IPS DF 19.7 (cell line): Measurements from ENCODE around the gene HPS4.
"Not testable (repeated sequence)": the region's sequence is repeated elsewhere in the genome, so short reads cannot be mapped to it uniquely, and the experiment has no call there.

ENCODE experiments used
- DNase-seq: peaks from one replicate; pipeline ENCODE4 v3.0.0-alpha.2; 2013; ENCODE audit warnings: low read depth, low spot score

The HPS4 gene

DNA sequence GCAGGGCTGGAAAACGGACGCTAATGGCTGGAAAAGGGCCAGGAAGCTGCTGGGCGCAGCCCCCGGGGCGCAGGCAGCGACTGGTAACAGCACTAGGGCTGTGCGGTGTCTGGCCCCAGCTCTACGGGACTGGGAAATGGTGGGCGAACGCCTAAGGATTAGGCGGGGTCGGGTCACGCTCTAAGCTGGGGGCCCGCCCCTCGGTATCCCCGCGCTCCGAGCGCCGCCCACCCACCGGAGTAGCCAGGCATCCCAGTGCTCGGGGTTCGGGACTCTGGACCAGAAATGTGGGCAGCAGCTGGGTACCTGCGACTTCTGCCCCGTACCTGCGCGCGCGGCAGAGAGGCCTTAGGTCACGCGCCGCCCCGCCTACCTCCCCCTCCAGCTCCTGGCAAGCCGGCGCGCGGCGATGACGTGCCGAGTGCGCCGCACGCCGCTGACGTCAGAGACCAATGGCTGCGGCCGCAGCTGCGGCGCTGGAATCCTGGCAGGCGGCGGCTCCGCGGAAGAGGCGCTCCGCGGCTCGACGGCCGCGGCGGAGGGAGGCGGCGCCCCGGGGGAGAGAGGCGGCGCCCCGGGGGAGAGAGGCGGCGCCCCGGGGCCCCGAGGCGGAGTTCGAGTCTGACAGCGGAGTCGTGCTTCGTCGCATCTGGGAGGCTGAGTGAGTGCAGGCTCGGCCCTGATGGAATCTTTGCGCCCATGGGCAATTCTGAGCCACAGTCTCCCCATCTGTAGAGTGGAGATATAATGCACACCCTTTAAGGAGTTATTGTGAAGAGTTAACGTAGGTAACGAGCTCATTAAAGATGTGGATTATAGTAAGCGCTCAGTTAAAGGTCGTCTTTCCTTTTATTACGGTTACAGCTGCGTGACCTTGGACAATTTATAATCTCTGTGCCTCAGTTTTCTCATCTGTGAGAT, at the start of gene HPS4, which contains the start of gene SRRD:
TSS of gene HPS4 (minus strand) at position 345 of the 921 bp plus-strand sequence. CDS start 2,021 bp downstream, outside the sequence.
TSS of gene SRRD (plus strand) at position 439 of the 921 bp plus-strand sequence. CDS start at position 453, 14 bp downstream.
- DNase-seq: peak; percentile 45

DNA sequence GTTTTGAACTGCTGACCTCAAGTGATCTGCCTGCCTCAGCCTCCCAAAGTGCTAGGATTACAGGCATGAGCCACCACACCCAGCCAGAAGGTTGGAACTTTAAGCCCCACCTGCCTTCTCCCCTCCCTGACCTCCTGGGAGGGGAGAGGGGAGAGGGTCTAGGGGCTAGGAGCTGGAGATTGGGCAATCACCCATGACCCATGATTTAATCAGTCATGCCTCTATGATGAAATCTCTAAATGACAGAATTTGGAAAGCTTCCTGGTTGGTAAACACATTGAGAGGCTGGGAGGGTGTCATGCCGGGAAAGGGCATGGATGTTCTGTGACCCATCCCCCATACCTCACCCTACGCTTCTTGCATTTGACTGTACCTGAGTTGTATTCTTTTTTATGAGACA, 45.8 kb upstream of the HPS4 start:
- no peak for DNase-seq

DNA sequence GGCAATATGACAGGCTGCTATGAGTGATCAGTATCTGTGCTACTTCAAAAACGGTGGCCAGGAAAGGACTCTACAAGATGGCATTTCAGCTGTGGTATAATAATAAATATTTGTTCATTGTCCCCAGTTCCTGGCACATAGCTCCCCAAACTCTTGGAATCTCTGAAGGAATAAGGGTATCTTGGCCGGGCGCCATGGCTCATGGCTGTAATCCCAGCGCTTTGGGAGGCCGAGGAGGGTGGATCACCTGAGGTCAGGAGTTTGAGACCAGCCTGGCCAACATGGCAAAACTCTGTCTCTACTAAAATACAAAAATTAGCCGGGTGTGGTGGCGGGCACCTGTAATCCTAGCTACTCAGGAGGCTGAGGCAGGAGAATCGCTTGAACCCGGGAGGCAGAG, 44.9 kb upstream of the HPS4 start:
- DNase-seq: not testable (repeated sequence)

DNA sequence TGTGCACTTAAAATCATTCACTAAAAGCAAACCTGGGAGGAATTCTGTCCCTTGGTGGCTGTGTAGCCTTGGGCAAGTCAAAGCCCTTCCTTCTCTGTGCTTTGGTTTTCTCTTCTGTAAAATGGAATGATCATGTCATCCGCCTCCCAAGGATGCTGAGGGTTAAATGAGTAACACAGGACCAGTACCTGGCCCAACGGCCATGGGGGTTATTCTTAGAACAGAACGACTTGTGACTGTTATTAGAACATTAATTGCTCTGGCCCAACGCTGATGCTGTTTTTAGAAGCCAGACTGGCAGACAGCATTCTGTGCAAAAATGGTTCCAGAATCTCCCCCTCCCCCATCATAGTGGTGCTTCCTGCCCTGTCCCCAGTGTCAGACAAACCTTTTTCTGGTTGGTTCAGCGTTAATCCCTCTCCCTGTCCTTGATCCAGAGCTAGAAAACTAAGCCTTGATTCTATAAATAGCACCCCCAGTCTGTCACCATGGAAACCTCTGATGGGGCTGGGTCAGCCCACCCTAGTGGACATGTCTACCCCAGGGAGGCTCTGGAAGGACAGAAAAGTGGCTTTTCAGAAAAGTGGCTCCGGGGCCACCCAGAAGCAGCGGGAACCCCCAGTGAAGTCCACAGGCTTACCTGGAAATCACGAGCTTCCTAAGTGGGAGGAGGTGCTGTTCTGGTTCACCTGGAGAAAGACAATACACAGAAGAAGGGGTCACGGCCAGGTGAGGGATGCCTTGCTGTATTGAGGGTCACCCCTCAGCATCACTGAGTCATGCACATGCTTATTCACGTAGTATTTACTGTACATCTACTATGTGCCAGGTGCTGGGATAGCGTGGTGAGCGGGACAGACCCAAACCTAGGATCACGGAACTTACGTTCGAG, 44.2 kb upstream of the HPS4 start:
- DNase-seq: no peak

DNA sequence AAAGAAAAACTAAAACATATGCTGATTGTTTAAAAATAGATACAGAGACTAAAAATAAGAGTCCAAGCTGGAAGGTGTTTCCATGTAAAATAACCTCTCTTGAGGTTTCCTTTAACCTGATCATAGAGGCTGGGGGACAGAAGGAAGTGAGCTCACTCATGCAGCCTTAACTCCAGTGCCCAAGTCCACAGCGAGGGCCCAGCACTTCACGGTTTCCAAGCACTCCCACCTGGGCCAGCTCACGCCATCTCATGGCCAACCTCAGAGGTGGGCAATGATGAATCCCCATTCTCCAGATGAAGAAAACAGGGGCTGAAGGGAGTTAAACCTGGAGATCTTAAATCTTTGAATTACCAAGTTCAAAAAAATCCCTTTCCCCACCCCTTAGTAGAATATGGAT, 43.6 kb upstream of the HPS4 start:
- DNase-seq: no peak

DNA sequence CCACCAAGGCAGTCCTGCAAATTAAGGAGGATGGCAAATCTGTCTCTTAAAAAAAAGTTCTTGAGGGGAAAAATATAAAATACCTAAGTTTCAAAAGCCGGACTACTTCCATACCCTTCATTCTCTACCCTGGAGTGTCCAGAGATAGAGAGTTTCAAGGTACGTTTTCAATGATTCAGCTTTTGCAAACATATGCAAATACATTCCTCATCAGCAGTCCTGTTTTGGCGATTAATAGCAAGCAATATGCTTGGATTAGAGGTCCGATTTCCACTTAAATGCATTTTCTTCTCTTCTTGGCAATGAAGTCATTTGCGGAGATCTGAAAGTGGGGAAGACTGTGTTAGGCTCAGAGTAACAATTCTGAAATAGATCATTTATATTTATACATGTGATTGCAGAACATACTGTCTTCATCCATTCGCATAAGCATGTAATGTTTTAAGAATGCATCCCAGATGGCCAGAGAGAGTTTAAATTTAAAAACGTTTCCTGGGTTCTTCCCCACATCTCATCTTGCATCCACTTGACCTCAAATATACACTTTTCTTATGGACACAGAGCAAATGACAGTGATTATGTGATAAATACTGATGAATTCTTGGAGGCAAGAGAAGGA, 42.5 kb upstream of the HPS4 start:
- DNase-seq: no peak

DNA sequence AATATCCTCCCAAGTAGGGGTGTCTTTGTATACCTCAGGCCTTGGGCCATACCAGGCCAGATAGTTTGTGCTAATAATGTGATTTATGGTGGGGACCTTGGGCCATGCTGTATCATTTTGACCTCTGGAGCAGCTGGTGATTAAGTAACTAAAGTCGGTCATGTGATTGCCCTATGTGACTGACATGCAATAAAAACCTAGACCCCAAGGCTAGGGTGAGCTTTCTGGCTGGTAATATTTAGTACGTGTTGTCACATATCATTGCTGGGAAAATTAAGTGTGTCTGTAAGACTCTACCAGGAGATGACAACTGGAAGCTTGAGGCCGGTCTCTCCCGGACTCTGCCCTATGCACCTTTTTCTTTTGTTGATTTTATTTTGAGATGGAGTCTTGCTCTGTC, 41.3 kb upstream of the HPS4 start:
- no peak for DNase-seq

DNA sequence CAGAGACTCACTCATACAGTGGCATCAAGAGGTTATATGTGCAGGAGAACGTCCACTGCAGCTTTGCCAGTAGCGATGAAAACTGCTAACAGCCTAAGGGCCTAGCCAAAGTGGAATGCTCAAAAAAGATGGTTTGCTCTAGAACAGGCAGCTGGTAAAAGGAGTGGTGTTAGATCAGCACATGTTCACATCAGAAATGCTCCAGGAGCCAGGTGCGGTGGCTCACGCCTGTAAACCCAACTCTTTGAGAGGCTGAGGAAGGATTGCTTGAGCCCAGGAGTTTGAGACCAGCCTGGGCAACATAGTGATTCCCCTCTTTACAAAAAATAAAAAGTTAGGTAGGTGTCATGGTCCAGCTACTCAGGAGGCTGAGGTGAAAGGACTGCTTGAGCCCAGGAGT, 39.0 kb upstream of the HPS4 start:
- no peak for DNase-seq

DNA sequence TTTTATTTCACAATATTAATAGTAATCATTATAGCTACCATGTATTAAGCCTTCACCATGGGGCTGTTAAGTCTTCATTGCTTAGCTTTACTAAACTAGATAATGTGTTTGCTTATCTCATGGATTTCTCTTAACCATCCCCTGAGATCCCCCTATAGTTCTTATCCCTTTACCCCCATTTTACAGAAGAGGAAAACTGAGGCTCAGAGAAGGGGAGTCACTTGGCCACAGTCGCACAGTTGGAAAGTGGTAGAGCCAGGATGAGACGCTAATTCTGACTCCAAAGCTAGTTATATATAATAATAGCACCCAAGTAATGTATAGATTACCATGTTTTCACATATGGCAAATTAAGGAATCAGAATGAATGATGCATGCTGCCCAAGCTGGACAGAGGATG, 38.4 kb upstream of the HPS4 start:
- DNase-seq: no peak

DNA sequence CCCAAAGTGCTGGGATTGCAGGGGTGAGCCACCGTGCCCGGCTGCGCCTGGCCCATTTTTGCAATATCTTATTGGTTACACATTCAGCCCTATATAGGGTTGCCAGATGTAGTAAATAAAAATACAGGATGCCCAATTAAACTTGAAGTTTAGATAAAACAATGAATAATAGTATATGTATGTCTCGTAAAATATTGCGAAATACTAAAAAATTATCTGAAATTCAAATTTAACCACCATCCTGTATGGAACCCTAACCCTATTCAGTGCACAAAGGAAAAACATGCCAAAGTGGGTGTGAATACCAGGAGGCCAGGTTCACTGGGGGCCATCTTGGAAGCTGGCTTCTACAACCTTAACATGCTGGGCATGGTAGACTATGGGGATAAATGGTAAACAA, 33.8 kb upstream of the HPS4 start:
- DNase-seq: no peak

DNA sequence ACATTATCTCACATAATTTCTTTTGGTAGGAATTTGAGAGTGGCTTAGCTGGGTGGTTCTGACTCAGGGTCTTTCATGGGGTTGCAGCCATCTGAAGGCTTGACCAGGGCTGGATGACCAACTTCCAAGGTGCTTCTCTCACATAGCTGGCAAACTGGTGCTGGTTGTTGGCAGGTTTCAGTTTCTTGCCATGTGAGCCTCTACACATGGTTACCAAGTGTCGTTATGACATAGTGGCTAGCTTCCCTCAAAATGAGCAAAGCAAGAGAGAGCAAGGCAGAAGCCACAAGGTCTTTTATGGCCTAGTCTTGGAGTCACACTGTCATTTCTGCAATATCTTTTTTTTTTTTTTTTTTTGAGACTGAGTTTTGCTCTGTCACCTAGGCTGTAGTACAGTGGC, 32.9 kb upstream of the HPS4 start:
- DNase-seq: no peak

DNA sequence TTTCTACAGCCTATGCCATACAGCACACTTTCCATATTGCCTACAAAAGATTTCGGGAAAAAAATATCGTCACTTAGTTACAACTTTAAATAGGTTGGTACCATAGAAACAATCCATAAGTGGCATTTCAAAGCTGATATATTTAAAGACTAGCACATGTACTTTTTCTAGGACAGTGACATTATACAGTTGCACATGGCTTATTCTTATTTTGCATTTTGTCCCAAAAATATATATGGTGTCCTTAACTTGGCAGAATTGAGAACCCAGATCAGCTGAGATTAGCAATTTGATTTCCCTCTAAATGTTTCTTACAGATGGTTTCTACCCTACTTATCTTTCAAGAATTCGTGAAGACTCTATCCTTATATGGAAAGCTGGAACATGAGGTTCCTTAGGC, 32.3 kb upstream of the HPS4 start:
- no peak for DNase-seq

DNA sequence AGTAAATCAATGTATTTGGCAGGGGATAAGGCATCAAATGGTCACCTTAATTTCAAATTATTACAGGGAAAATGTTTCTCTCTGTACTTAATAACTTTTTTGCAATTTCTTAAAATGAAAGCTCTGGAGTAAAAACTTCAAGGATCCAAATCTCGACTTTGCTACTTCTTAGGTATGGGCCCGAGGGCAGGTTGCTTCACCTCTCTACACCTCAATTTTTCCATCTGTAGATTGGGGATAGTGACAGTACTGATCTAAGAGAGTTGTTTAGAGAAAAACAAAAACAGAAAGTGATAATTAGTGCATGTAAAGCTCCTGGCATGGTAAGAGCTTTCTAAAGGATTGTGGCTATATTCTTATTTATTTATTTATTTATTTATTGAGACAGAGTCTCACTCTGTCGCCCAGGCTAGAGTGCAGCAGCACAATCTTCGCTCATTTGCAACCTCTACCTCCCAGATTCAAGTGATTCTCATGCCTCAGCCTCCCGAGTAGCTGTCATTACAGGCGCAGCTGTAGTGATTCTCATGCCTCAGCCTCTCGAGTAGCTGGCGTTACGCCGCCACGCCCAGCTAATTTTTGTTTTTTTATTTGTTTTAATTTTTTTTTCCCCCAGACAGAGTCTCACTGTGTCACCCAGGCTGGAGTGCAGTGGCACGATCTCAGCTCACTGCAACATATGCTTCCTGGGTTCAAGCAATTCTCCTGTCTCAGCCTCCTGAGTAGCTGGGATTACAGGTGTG, 31.0 kb upstream of the HPS4 start:
- DNase-seq: no peak

DNA sequence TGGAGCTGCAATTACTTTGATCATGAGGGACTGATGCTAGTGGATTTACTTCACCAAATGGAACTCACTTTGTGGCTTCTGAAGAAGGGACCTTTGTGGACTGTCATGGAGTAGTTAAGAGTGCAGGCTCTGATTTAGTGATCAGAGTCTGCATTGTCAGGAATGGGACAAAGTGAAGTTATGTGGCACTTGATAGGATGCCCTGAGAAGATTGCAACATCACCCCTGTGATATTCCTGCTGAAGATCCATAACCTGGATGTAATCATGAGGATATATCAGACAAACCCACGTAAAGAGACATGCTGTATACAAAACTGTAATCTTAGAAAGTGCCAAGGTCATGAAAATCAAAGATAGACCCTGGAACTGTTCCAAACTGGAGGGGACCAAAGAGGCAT, 30.3 kb upstream of the HPS4 start:
- no peak for DNase-seq

DNA sequence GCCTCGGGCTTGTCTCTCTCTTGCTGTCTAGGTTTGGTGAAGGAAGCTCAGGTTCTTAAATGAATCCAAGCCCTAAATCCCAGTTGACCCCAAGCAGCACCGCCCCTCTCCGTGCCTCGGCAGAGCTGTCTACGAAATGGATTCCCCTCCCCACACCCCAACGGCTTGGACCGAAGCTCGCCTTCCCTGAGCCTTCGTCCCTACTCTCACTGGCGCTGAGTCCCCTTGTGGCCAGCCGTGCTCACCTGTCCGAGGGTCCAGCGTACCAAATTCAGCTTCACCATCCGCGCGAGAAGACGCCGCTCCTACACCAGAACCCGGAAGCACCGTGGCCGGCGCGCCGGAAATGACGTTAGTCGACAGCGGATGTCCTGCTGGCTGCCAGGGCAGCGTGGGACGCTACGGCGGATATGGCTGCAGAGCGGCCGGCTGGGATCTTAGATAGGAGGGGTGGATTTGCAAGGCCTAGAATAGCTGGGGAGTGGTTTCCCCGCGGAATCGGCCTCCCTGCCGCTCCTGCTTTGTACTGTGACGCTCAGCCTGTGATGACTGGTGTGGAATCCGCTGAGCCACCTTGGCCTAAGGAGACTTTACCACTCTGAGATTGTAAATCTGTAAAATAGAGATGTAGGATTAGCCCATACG, 28.7 kb upstream of the HPS4 start, which contains the start of gene TFIP11:
TSS of gene TFIP11 (minus strand) at position 325 of the 645 bp plus-strand sequence. CDS start 2,201 bp downstream, outside the sequence.
- peak; percentile 85 for DNase-seq

DNA sequence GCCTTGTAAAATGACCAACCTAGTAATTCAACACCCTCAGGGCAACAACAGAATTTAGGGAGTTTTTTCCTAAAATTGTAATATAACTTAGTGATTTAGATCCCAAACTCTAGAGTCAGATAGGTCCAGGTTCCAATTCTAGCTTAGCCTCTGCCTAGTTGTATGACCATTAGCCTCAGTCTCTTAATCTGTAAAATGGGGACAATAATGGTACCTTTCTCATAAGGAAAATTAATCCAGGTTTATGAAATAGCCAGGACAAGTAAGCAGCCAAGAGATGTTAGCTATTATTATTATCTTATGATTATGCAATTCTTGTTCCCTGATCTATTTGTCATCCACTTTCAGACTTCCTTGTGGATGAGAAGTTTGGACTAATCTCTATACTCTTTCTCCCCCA, 24.6 kb upstream of the HPS4 start:
- DNase-seq: no peak

DNA sequence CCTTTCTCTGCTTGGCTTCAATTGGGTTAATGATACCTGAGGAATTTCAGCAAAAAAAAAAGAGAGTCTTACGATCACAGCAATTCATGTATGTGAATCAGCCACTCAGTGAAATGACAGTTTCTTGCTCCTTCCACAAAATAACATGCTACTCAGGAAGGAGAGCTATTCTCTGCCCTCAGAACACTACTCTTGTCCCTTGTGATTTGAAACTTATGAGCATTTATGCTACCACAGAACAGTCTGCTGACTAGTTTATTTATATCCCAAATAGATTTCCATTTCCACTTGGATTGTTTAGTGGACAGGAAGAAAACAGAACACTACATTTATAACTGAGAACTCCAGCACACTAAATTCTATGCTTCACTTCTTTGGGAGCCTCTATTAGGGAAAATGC, 20.2 kb upstream of the HPS4 start:
- DNase-seq: no peak

DNA sequence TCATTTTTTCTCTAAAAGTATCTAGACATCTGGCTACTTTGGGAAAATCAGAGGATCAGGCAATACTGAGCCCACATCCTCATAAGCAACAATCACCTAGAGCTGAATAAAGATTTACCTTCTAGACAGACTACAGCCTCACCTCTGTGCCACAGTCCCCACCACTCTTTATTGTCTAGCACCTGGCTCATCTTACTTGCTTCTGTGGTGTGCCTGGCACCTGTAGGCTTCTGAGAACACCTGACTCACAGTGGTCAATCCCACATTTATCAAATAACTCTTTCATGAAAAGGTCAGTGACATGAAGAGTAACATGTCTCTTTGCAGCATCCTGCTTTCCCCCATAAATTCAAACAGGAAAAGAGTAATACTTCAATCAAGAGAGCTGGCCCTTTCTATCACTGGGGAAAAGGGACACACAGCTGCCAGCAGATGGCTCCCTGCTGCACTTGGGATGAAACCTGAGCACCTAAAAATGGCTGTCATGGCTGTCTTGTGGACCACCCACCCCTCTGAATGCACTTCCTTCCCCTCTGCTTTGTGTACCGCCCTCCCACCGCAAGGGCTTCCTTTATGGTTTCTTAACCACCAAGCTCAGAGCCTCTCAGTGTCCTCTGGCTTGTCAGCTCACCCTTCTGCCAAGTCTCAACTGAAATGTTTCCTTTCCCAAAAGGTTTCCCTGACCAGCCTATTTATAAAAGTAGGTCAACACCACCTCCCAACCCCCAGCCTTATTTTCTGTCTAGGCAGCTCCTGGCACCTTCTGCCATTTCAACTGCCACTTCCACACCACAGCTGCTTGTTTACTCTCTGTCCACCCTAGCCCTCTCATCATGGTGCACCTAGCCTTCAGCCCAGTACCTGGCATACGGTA, 19.3 kb upstream of the HPS4 start:
- peak; percentile 67 for DNase-seq

DNA sequence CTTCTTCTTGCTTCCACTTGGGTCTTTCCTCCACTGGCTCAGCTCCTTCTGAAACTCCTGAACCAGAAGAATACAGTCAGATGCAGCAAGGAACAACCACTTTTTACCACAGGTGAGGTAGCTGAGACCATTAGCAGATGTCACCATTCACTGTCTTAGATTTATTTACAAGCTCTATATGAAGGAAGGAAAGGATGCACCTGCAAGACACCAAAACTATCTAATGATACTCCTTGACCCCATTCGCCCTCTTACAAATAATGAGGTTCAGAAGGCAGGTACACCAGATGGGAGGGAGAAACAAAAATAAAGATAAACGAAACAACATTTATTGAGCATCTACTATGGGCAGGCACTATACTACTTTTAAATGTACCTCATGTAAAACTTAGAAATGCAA, 18.4 kb upstream of the HPS4 start:
- DNase-seq: no peak
